GM19328 (cell line): Measurements from ENCODE around the gene PNRC1.
"Not testable (repeated sequence)": the region's sequence is repeated elsewhere in the genome, so short reads cannot be mapped to it uniquely, and the experiment has no call there.

Experiments
- ATAC-seq: cut with Tn5 transposase; IDR thresholded peaks from one replicate; pipeline ENCODE4 v1.9.1; 2021; ENCODE audit warnings: mild to moderate bottlenecking, moderate library complexity; ENCODE audit not compliant: unreplicated experiment

PNRC1 gene

GRCh38 chr6:89098461-89098860, 17.9 kb downstream of the PNRC1 start:
- ATAC-seq: no peak

GRCh38 chr6:89100114-89100513, 19.6 kb downstream of the PNRC1 start:
- ATAC-seq: no peak

- ATAC-seq: no peak
These were observed 29.7 kb downstream of the PNRC1 start for GRCh38 chr6:89110284-89110683.

GRCh38 chr6:89111933-89112332, 31.4 kb downstream of the PNRC1 start:
- no peak for ATAC-seq

- ATAC-seq: no peak
These were observed 36.2 kb downstream of the PNRC1 start for GRCh38 chr6:89116702-89117101.

- ATAC-seq: no peak
These were observed 36.9 kb downstream of the PNRC1 start, which contains the start of gene SRSF12 for GRCh38 chr6:89117211-89118108. Gene SRSF12 (minus strand): TSS chr6:89118071. CDS start chr6:89117887, 184 bp downstream.

GRCh38 chr6:89118931-89119330, 38.4 kb downstream of the PNRC1 start:
- ATAC-seq: no peak

- no peak for ATAC-seq
These were observed 39.8 kb downstream of the PNRC1 start for GRCh38 chr6:89120371-89120770.

GRCh38 chr6:89121934-89122333, 41.4 kb downstream of the PNRC1 start:
- no peak for ATAC-seq

GRCh38 chr6:89122625-89123024, 42.1 kb downstream of the PNRC1 start:
- ATAC-seq: no peak

- not testable (repeated sequence) for ATAC-seq
These were observed 47.7 kb downstream of the PNRC1 start for GRCh38 chr6:89128256-89128671.

- no peak for ATAC-seq
These were observed 51.0 kb downstream of the PNRC1 start for GRCh38 chr6:89131599-89131998.

- no peak for ATAC-seq
These were observed 51.5 kb downstream of the PNRC1 start for GRCh38 chr6:89132057-89132456.

GRCh38 chr6:89133981-89134380, 53.4 kb downstream of the PNRC1 start:
- no peak for ATAC-seq

GRCh38 chr6:89134723-89135122, 54.2 kb downstream of the PNRC1 start:
- no peak for ATAC-seq
